Astrocyte of the spinal cord (primary cell): ENCODE measurements around the gene HYAL1.

Source experiments
- DNase-seq: peaks from one replicate; pipeline ENCODE4 v3.0.0; 2011; ENCODE audit warnings: low read depth, low spot score
- H3K4me3 ChIP-seq: 2 replicates; pipeline ENCODE4 v1.5.1; 2011; ENCODE audit warnings: low read depth, mild to moderate bottlenecking, low read length, moderate library complexity
- CTCF ChIP-seq: IDR thresholded peaks from 2 replicates; pipeline ENCODE4 v1.5.1; 2012; ENCODE audit warnings: low read depth, mild to moderate bottlenecking, low read length, inconsistent platforms
- in situ Hi-C: cut with HindIII; loops from 2 replicates; pipeline ENCODE4 v1.10.0; 2017; ENCODE audit warnings: low sequenced_read_pairs

The HYAL1 gene

GRCh38 chr3:50345586-50346234, 42.3 kb upstream of the HYAL1 start, which contains the start of gene ZMYND10:
Gene ZMYND10 (minus strand): TSS chr3:50345732. CDS start chr3:50345579, 153 bp downstream.
- H3K4me3 ChIP-seq, result peak within 1 kb of the TSS; percentile 48
- in situ Hi-C loops, result no loop called here
- peak; percentile 21 for DNase-seq
- no peak for TF ChIP-seq CTCF

GRCh38 chr3:50345008-50345407, 41.6 kb upstream of the HYAL1 start:
- in situ Hi-C loops, result no loop called here
- no peak for TF ChIP-seq CTCF
- peak overlapping the region; percentile 48 for H3K4me3 ChIP-seq
- DNase-seq, result no peak

- no peak for TF ChIP-seq CTCF
- in situ Hi-C loops, result no loop called here
- no peak for DNase-seq
- H3K4me3 ChIP-seq, result no peak overlapping the region
Observed at GRCh38 chr3:50342813-50343633, 39.6 kb upstream of the HYAL1 start.

- DNase-seq, result no peak
- no peak for TF ChIP-seq CTCF
- in situ Hi-C loops, result no loop called here
- no peak overlapping the region for H3K4me3 ChIP-seq
Observed at GRCh38 chr3:50341996-50342650, 38.7 kb upstream of the HYAL1 start.

- peak overlapping the region; percentile 31 for H3K4me3 ChIP-seq
- in situ Hi-C loops, result no loop called here
- TF ChIP-seq CTCF, result no peak
- no peak for DNase-seq
Observed at GRCh38 chr3:50341537-50341936, 38.2 kb upstream of the HYAL1 start.

- peak within 1 kb of the TSS; percentile 31 for H3K4me3 ChIP-seq
- no peak for DNase-seq
- in situ Hi-C loops, result no loop called here
- TF ChIP-seq CTCF, result no peak
Observed at GRCh38 chr3:50340448-50341329, 37.3 kb upstream of the HYAL1 start, which contains the start of gene RASSF1. Gene RASSF1 (minus strand): TSS chr3:50340836. CDS start chr3:50340805, 31 bp downstream.
